Hepatocyte (in vitro differentiated cells): Measurements from ENCODE around the gene TMEM270. TPM values are rescaled to one million over a fixed set of nuclear protein-coding genes. Genes with fewer than 3 reads are reported as not detected.

Experiments
- DNase-seq: peaks from one replicate; pipeline ENCODE4 v3.0.0-alpha.2; 2016; ENCODE audit warnings: low spot score
- H2AFZ ChIP-seq: fragments of 200-600 bp; sonication (generic); 2 replicates; pipeline ENCODE4 v1.6.0; 2016; ENCODE audit warnings: antibody characterized with exemption, mild to moderate bottlenecking
- H3K27ac ChIP-seq: fragments of 200-600 bp; sonication (generic); 2 replicates; pipeline ENCODE4 v1.5.1; 2016; ENCODE audit warnings: mild to moderate bottlenecking
- H3K27me3 ChIP-seq: fragments of 200-600 bp; sonication (generic); 2 replicates; pipeline ENCODE4 v1.6.1; 2016
- H3K36me3 ChIP-seq: fragments of 200-600 bp; sonication (generic); replicated peaks from 2 replicates; pipeline ENCODE4 v1.5.1; 2016; ENCODE audit warnings: low read depth; ENCODE audit not compliant: insufficient read depth
- H3K4me1 ChIP-seq: fragments of 200-600 bp; sonication (generic); 2 replicates; pipeline ENCODE4 v1.5.1; 2016; ENCODE audit warnings: mild to moderate bottlenecking, moderate library complexity; ENCODE audit not compliant: insufficient read depth
- H3K4me2 ChIP-seq: fragments of 200-600 bp; sonication (generic); 2 replicates; pipeline ENCODE4 v1.6.0; 2016
- H3K4me3 ChIP-seq: fragments of 200-600 bp; sonication (generic); 2 replicates; pipeline ENCODE4 v1.5.1; 2016; ENCODE audit warnings: mild to moderate bottlenecking
- H3K79me2 ChIP-seq: fragments of 200-600 bp; sonication (generic); 2 replicates; pipeline ENCODE4 v1.6.0; 2017; ENCODE audit warnings: mild to moderate bottlenecking
- H3K9me2 ChIP-seq: fragments of 200-600 bp; sonication (generic); replicated peaks from 2 replicates; pipeline ENCODE4 v1.6.0; 2017; ENCODE audit warnings: mild to moderate bottlenecking; ENCODE audit not compliant: insufficient read depth
- H3K9me3 ChIP-seq: fragments of 200-600 bp; sonication (generic); 2 replicates; pipeline ENCODE4 v1.5.1; 2016; ENCODE audit warnings: low read depth, mild to moderate bottlenecking
- H4K20me1 ChIP-seq: fragments of 200-600 bp; sonication (generic); 2 replicates; pipeline ENCODE4 v1.6.0; 2016; ENCODE audit warnings: mild to moderate bottlenecking; ENCODE audit not compliant: insufficient read depth, poor library complexity, severe bottlenecking
- CTCF ChIP-seq: fragments of 200-600 bp; sonication (generic); IDR thresholded peaks from 2 replicates; pipeline ENCODE4 v1.5.1; 2016; ENCODE audit warnings: antibody characterized with exemption, mild to moderate bottlenecking; ENCODE audit not compliant: poor library complexity
- EZH2 ChIP-seq: fragments of 200-600 bp; sonication (generic); IDR thresholded peaks from 2 replicates; pipeline ENCODE4 v1.6.1; 2016; ENCODE audit warnings: antibody characterized with exemption, mild to moderate bottlenecking, borderline replicate concordance
- EZH2phosphoT487 ChIP-seq: fragments of 200-600 bp; sonication (generic); IDR thresholded peaks from one replicate; pipeline ENCODE4 v1.6.1; 2018; ENCODE audit warnings: antibody characterized with exemption, mild to moderate bottlenecking, low read depth, moderate library complexity; ENCODE audit not compliant: unreplicated experiment, severe bottlenecking
- WGBS: methylation state at CpG from one replicate; pipeline ENCODE4 v1.1.6; 2016; ENCODE audit warnings: low lambda C conversion rate; ENCODE audit errors: missing lambda C conversion rate; 5-methylcytosine and 5-hydroxymethylcytosine counted together
- polyA plus RNA-seq: library from polyadenylated mRNA; unstranded; fragments of >200 nt; fragmentation: Nextera tagmentation; extraction: Ambion mirVana; gene quantifications from 2 replicates; pipeline ENCODE4 v1.2.1, GENCODE V29; 2016
- total RNA-seq: library from RNA; depleted of rRNA; stranded (reverse); fragments of >200 nt; gene quantifications from 2 replicates; pipeline ENCODE4 v1.2.3, GENCODE V29; 2014

TMEM270 gene
- total and polyA plus RNA-seq, 2 experiments from 2014 or later = 0.47 to 1.1 TPM

- no peak overlapping the region for H2AFZ ChIP-seq
- H3K9me3 ChIP-seq = no peaks in the 10 kb centered on the region
- H3K27ac ChIP-seq = no peak overlapping the region
- no peaks in the 10 kb centered on the region for H3K36me3 ChIP-seq
- 87% methylated on average over 19 of the region's 22 CpGs for WGBS
- peaks cover 2% of the 10 kb centered on the region for H3K79me2 ChIP-seq
- H3K27me3 ChIP-seq = no peaks in the 10 kb centered on the region
- H3K4me3 ChIP-seq = no peak overlapping the region
- no peaks in the 10 kb centered on the region for H4K20me1 ChIP-seq
- DNase-seq = no peak
- TF ChIP-seq CTCF = no peak
- TF ChIP-seq EZH2phosphoT487 = no peak
- TF ChIP-seq EZH2 = no peak
- no peak overlapping the region for H3K4me2 ChIP-seq
- no peaks in the 10 kb centered on the region for H3K9me2 ChIP-seq
- peaks cover 7% of the 10 kb centered on the region for H3K4me1 ChIP-seq
Observed at GRCh38 chr7:73839743-73840714, 20.9 kb upstream of the TMEM270 start.

DNA sequence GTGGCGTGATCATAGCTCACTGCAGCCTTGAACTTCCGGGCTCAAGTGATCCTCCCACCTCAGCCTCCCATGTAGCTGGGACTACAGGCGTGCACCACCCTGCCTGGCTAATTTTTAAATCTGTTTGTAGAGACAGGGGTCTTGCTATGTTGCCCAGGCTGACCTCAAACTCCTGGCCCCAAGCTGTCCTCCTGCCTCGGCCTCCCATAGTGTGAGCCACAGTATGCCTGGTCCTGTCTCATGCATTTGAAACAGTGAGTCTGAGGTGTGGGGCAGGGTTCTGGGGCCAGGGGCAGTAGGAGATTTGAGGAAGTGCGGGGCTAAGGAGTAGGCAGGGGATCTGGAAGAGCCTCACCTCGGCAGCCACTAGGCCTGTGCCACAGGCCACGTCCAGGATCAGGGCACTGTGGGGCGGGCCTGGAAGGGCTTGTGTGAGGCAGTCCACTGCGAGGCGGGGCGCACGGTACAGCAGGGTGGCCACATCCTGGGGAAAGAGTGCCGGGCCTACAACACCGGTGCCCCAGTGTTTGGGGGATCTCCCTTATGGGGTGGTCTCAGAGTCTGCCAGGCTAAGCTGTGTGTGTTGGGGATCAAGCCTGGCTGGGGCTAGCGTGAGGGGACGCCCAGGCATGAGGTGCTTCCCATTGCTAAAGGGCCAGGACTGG, 20.1 kb upstream of the TMEM270 start:
- TF ChIP-seq EZH2 = no peak
- no peak for TF ChIP-seq EZH2phosphoT487
- no peak for TF ChIP-seq CTCF
- no peak overlapping the region for H3K27ac ChIP-seq
- no peak for DNase-seq
- H3K9me3 ChIP-seq = no peaks in the 10 kb centered on the region
- no peak overlapping the region for H3K4me2 ChIP-seq
- H3K4me1 ChIP-seq = peaks cover 7% of the 10 kb centered on the region
- no peaks in the 10 kb centered on the region for H3K27me3 ChIP-seq
- no peak overlapping the region for H3K4me3 ChIP-seq
- peaks cover 2% of the 10 kb centered on the region for H3K79me2 ChIP-seq
- H3K9me2 ChIP-seq = no peaks in the 10 kb centered on the region
- H2AFZ ChIP-seq = no peak overlapping the region
- no peaks in the 10 kb centered on the region for H3K36me3 ChIP-seq
- 99% methylated on average over 15 of the region's 16 CpGs for WGBS
- no peaks in the 10 kb centered on the region for H4K20me1 ChIP-seq

DNA sequence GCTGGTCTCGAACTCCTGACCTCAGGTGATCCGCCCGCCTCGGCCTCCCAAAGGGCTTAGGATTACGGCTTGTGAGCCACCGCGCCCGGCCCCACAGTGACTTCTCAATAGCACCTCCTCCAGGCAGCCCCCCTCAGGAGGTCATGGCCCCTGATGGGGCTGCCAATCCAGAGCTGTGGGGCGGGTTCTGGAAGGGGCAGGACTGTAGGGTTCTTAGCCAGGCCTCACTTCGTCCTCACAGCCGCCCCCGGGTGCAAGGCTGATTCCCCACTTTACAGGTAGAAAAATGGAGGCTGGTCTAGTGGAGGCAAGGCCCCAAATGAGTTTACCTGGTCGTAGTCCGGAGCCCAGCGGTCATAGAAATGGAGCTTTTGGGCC, 19.3 kb upstream of the TMEM270 start:
- no peaks in the 10 kb centered on the region for H4K20me1 ChIP-seq
- no peak for DNase-seq
- no peaks in the 10 kb centered on the region for H3K36me3 ChIP-seq
- WGBS = 77% methylated on average over 15 of the region's 15 CpGs
- no peak overlapping the region for H3K27ac ChIP-seq
- peak overlapping the region; percentile 27 for H3K4me3 ChIP-seq
- peak overlapping the region; percentile 65 for H2AFZ ChIP-seq
- peak overlapping the region; percentile 88 for H3K4me2 ChIP-seq
- no peaks in the 10 kb centered on the region for H3K9me2 ChIP-seq
- no peaks in the 10 kb centered on the region for H3K27me3 ChIP-seq
- H3K79me2 ChIP-seq = peaks cover 2% of the 10 kb centered on the region
- no peaks in the 10 kb centered on the region for H3K9me3 ChIP-seq
- peaks cover 7% of the 10 kb centered on the region for H3K4me1 ChIP-seq
- TF ChIP-seq CTCF (no peak), EZH2 (no peak), EZH2phosphoT487 (no peak)
